ENCODE data around the gene SORL1.

The SORL1 gene

DNA sequence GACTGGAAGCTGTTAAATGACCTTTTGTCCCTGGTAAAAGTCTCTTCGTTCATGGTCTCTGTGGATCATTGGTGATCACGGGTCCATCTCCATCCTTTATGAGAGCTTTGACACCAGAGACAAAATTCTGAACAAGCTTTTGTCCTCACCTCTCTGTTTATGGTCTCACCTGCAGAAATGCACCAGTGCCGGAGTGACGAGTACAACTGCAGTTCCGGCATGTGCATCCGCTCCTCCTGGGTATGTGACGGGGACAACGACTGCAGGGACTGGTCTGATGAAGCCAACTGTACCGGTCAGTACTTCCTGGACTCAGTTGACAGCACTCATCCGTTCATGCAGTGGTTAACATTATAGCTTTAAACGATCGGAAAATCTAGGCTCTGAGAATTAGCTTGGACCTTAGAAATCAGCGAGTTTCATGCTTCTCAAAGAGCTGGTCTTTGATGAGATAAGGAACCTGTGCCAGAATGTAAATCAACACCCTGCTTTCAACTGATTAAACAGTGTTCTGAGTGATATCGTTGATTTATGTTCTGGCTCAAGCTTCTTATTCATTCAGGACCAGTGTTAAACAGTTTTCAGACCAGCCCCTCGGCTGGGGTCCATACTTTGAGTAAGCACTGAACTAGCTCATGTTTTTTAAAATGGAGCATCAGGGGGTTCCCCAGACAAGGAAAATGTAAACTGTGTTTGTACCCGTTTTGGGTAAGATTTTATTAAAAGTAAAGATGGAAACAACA, 125.2 kb downstream of the SORL1 start:
- Histone ChIP-seq H3K4me3 (ENCODE audit: low read depth, low read length) (no peak overlapping the region), H3K4me1 (ENCODE audit: control insufficient read depth, insufficient read depth, low read length) (no peaks in the 10 kb centered on the region), H3K27ac (ENCODE audit: low read depth, low read length) (no peak overlapping the region), H3K36me3 (ENCODE audit: control insufficient read depth, insufficient read depth, low read length) (peaks cover 81% of the 10 kb centered on the region), H3K9ac (ENCODE audit: low read length) (no peak overlapping the region), H3K9me3 (ENCODE audit: control insufficient read depth, insufficient read depth, low read depth, low read length) (peaks cover 3% of the 10 kb centered on the region; the same call in 1 of the 2 replicates), H3K27me3 (ENCODE audit: control insufficient read depth, insufficient read depth, low read length) (no peaks in the 10 kb centered on the region)

DNA sequence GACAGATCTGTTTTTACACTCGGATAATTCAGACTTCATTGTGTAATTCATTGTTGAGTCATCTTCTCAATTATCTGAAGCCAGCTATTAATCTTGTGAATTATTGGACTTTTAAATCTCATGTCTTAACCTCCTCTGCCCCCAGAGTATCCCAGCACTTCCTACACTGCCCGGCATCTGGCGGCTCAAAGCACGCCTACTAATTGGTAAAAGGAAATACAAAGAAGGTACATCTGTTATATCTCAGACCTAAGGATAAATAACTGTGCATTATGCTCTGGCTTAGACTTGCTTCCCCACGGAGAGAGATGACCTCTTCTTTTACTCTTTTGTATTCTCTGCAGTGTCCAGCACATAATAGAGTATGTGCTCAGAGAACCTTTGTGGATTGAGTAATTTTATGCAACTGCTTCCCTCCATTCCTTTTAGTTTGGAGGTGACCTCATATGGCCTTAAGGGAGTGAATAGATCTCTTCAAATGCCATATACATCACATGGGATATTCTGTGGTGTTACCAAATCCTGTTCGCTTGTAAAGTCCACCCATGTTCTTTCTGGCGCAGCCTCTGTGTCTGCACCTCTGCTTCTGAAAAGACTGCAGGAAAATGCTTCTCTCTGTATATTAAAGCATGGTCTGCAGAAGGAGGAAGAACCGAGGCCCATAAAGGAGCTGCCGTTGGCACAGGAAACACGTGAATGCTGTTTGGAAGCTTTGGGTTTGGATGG, 126.3 kb downstream of the SORL1 start:
- Histone ChIP-seq H3K36me3 (ENCODE audit: control insufficient read depth, insufficient read depth, low read length) (peaks cover 83% of the 10 kb centered on the region), H3K9ac (ENCODE audit: low read length) (no peak overlapping the region), H3K9me3 (ENCODE audit: control insufficient read depth, insufficient read depth, low read depth, low read length) (peaks cover 3% of the 10 kb centered on the region; the same call in 1 of the 2 replicates), H3K4me1 (ENCODE audit: control insufficient read depth, insufficient read depth, low read length) (no peaks in the 10 kb centered on the region), H3K4me3 (ENCODE audit: low read depth, low read length) (no peak overlapping the region), H3K27me3 (ENCODE audit: control insufficient read depth, insufficient read depth, low read length) (no peaks in the 10 kb centered on the region), H3K27ac (ENCODE audit: low read depth, low read length) (no peak overlapping the region)

DNA sequence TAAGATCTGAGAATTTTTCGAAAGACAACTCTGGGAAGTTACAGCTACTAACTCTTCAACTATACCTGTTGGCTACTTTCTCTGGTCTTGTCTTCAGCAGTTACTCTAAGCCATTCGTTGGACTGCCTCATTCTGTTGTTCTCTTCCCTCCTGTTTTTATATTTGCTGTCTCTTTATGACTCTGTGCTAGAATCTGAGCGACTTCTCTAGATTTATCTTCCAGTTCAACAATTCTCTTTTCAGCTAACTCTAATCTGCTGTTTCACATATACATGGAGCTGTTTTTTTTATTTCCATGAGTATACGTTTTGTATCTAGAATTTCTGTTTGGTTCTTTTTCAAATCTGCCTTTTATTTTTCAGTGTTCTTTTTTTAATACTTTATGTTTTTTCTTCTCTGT, 128.0 kb downstream of the SORL1 start:
- no peak overlapping the region for H3K9ac ChIP-seq (ENCODE audit: low read length)
- H3K4me3 ChIP-seq (ENCODE audit: low read depth, low read length): no peak overlapping the region
- peaks cover 71% of the 10 kb centered on the region for H3K36me3 ChIP-seq (ENCODE audit: control insufficient read depth, insufficient read depth, low read length)
- H3K27me3 ChIP-seq (ENCODE audit: control insufficient read depth, insufficient read depth, low read length): no peaks in the 10 kb centered on the region
- H3K4me1 ChIP-seq (ENCODE audit: control insufficient read depth, insufficient read depth, low read length): no peaks in the 10 kb centered on the region
- peaks cover 3% of the 10 kb centered on the region; the same call in 1 of the 2 replicates for H3K9me3 ChIP-seq (ENCODE audit: control insufficient read depth, insufficient read depth, low read depth, low read length)
- H3K27ac ChIP-seq (ENCODE audit: low read depth, low read length): no peak overlapping the region

DNA sequence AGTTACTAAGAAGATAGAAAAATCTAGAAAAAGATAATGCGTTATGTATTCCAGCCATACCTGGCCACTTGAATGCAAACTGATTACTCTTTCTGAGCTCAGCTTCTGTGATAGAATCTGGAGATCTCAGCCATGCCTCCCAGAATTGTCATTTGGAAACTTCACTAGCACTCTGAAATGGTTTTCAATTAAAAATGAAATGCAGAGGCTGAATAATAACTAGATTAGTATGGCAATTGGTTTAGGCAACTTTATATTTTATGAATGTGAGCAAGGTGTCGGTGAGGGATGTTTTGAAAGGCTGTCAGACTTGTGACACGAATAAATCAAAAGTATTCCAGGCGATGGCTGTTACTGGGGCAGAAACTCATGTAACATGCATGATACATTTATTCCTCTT, 129.5 kb downstream of the SORL1 start:
- Histone ChIP-seq H3K27me3 (ENCODE audit: control insufficient read depth, insufficient read depth, low read length) (no peaks in the 10 kb centered on the region), H3K9me3 (ENCODE audit: control insufficient read depth, insufficient read depth, low read depth, low read length) (peaks cover 3% of the 10 kb centered on the region; the same call in 1 of the 2 replicates), H3K4me1 (ENCODE audit: control insufficient read depth, insufficient read depth, low read length) (no peaks in the 10 kb centered on the region), H3K27ac (ENCODE audit: low read depth, low read length) (no peak overlapping the region), H3K9ac (ENCODE audit: low read length) (no peak overlapping the region), H3K36me3 (ENCODE audit: control insufficient read depth, insufficient read depth, low read length) (peaks cover 67% of the 10 kb centered on the region), H3K4me3 (ENCODE audit: low read depth, low read length) (no peak overlapping the region)

DNA sequence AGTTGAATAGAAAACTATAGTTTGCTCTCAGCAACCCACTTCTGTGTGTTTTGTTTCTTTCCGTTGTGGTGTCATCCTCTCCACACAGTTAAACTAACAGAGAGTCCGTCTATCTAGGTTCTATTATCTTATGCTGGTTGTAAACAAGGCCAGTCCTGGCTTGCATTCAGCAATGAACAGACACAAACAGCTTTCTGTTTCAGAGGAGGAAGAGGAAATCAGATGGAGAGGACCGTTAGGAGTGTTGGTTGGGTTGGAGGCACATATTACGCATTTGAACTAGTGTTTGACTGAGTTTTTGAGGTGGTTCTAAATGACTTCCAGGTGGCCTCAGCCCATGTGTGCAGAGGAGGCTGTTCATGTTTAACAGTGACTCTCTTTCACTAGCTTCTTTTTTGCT, 130.2 kb downstream of the SORL1 start:
- peaks cover 3% of the 10 kb centered on the region; the same call in 1 of the 2 replicates for H3K9me3 ChIP-seq (ENCODE audit: control insufficient read depth, insufficient read depth, low read depth, low read length)
- no peaks in the 10 kb centered on the region for H3K4me1 ChIP-seq (ENCODE audit: control insufficient read depth, insufficient read depth, low read length)
- H3K9ac ChIP-seq (ENCODE audit: low read length): no peak overlapping the region
- H3K27me3 ChIP-seq (ENCODE audit: control insufficient read depth, insufficient read depth, low read length): no peaks in the 10 kb centered on the region
- H3K36me3 ChIP-seq (ENCODE audit: control insufficient read depth, insufficient read depth, low read length): peaks cover 67% of the 10 kb centered on the region
- no peak overlapping the region for H3K4me3 ChIP-seq (ENCODE audit: low read depth, low read length)
- H3K27ac ChIP-seq (ENCODE audit: low read depth, low read length): no peak overlapping the region

DNA sequence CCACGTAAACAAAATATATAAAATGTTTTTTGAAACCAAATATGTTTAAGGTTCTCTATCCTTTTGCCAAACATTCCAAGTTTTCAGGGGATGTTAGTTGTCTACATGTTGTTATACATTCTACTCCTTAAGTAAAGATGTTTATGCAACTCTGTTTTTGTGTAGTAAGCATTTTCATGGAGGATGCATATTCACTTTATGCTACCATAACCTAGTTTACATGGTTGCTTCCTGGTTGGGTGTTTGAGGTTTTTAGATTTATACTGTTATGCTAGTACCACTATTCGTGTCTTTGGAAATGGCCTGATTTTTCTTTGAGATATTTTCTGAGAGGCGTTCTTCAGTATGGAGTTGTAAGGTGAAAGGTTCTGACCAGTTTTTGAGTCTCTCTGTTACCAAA, 131.7 kb downstream of the SORL1 start:
- Histone ChIP-seq H3K9me3 (ENCODE audit: control insufficient read depth, insufficient read depth, low read depth, low read length) (peaks cover 3% of the 10 kb centered on the region; the same call in 1 of the 2 replicates), H3K9ac (ENCODE audit: low read length) (no peak overlapping the region), H3K4me3 (ENCODE audit: low read depth, low read length) (no peak overlapping the region), H3K4me1 (ENCODE audit: control insufficient read depth, insufficient read depth, low read length) (no peaks in the 10 kb centered on the region), H3K36me3 (ENCODE audit: control insufficient read depth, insufficient read depth, low read length) (peaks cover 67% of the 10 kb centered on the region), H3K27ac (ENCODE audit: low read depth, low read length) (no peak overlapping the region), H3K27me3 (ENCODE audit: control insufficient read depth, insufficient read depth, low read length) (no peaks in the 10 kb centered on the region)

DNA sequence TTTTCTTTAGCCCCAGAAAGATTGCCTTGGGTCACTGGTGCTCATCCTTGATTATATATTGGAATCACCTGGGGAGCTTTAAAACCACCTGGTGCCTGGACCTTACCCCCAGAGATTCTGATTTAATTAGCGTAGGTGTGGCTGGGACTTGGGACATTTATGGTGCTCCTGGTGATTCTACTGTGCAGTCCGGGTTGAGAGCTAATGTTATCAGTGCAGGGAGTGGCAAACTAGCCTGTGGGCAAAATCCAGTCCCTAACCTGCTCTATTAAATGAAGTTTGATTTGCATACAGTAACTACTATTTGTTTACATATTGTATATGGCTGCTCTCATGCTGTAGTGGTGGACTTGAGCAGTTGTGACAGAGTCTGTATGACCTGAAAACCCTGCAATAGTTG, 134.6 kb downstream of the SORL1 start:
- H3K9me3 ChIP-seq (ENCODE audit: control insufficient read depth, insufficient read depth, low read depth, low read length): no peaks in the 10 kb centered on the region
- H3K36me3 ChIP-seq (ENCODE audit: control insufficient read depth, insufficient read depth, low read length): peaks cover 72% of the 10 kb centered on the region
- no peaks in the 10 kb centered on the region for H3K4me1 ChIP-seq (ENCODE audit: control insufficient read depth, insufficient read depth, low read length)
- H3K4me3 ChIP-seq (ENCODE audit: low read depth, low read length): no peak overlapping the region
- H3K9ac ChIP-seq (ENCODE audit: low read length): no peak overlapping the region
- no peak overlapping the region for H3K27ac ChIP-seq (ENCODE audit: low read depth, low read length)
- no peaks in the 10 kb centered on the region for H3K27me3 ChIP-seq (ENCODE audit: control insufficient read depth, insufficient read depth, low read length)

DNA sequence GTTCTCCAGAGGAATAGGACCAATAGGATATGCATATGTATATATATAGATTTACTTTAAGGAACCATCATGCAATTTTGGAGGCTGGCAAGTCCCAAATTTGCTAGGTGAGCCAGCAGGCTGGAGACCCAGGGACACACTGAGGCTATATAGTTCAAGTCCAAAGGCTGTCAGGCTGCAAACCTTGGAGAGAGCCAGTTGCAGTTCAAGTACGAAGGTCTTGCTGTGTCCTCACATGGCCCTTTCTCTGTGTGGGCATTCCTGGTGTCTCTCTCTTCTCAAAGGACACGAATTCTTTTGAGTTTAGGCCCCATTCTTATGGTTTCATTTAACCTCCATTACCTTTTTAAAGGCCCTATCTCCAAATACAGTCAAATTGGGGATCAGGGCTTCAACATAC, 135.1 kb downstream of the SORL1 start:
- Histone ChIP-seq H3K27me3 (ENCODE audit: control insufficient read depth, insufficient read depth, low read length) (no peaks in the 10 kb centered on the region), H3K9me3 (ENCODE audit: control insufficient read depth, insufficient read depth, low read depth, low read length) (no peaks in the 10 kb centered on the region), H3K4me3 (ENCODE audit: low read depth, low read length) (no peak overlapping the region), H3K27ac (ENCODE audit: low read depth, low read length) (no peak overlapping the region), H3K9ac (ENCODE audit: low read length) (no peak overlapping the region), H3K36me3 (ENCODE audit: control insufficient read depth, insufficient read depth, low read length) (peaks cover 76% of the 10 kb centered on the region), H3K4me1 (ENCODE audit: control insufficient read depth, insufficient read depth, low read length) (no peaks in the 10 kb centered on the region)

DNA sequence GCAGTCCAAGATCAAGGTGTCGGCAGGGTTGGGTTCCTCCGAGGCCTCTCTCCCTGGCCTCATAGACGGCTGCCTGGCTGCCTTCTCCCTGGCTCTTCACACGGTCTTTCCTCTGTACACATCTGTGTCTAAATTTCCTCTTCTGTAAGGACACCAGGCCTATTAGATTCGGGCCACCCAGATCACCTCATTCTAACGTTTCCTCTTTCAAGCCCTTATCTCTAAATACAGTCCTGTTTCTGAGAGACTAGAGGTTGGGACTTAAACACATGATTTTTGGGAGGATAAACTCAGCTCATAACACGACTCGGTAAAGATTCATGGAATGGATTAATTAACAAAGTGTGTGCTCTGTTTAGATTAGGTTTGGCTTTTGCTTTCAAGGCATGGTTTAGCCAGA, 136.6 kb downstream of the SORL1 start:
- Histone ChIP-seq H3K36me3 (ENCODE audit: control insufficient read depth, insufficient read depth, low read length) (peaks cover 78% of the 10 kb centered on the region), H3K9me3 (ENCODE audit: control insufficient read depth, insufficient read depth, low read depth, low read length) (no peaks in the 10 kb centered on the region), H3K4me1 (ENCODE audit: control insufficient read depth, insufficient read depth, low read length) (no peaks in the 10 kb centered on the region), H3K4me3 (ENCODE audit: low read depth, low read length) (no peak overlapping the region), H3K9ac (ENCODE audit: low read length) (no peak overlapping the region), H3K27ac (ENCODE audit: low read depth, low read length) (no peak overlapping the region), H3K27me3 (ENCODE audit: control insufficient read depth, insufficient read depth, low read length) (no peaks in the 10 kb centered on the region)

DNA sequence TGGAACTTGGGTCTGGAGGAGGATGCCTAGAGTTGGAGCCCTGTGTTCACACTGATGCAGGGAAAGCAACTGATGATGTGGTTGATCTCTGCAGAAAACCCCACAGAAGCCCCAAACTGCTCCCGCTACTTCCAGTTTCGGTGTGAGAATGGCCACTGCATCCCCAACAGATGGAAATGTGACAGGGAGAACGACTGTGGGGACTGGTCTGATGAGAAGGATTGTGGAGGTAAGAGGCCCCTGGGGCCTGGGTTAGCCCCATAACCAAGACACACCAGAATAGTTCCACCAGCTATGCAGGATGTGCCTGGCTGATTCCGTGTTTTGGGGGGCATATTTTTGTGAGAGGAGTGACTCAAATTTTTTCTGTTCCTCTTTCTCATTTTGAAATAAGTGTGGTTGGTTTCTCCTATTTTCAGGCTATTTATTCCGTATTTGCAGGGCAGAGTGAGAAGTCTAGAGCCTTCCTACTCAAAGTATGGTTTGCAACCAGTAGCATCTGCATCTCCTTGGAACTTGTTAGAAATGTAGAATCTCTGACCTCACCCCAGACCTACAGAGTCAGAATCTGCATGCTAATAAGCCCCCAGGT, 137.9 kb downstream of the SORL1 start:
- Histone ChIP-seq H3K27ac (ENCODE audit: low read depth, low read length) (no peak overlapping the region), H3K4me1 (ENCODE audit: control insufficient read depth, insufficient read depth, low read length) (no peaks in the 10 kb centered on the region), H3K36me3 (ENCODE audit: control insufficient read depth, insufficient read depth, low read length) (peaks cover 85% of the 10 kb centered on the region), H3K9ac (ENCODE audit: low read length) (no peak overlapping the region), H3K9me3 (ENCODE audit: control insufficient read depth, insufficient read depth, low read depth, low read length) (no peaks in the 10 kb centered on the region), H3K4me3 (ENCODE audit: low read depth, low read length) (no peak overlapping the region), H3K27me3 (ENCODE audit: control insufficient read depth, insufficient read depth, low read length) (no peaks in the 10 kb centered on the region)

DNA sequence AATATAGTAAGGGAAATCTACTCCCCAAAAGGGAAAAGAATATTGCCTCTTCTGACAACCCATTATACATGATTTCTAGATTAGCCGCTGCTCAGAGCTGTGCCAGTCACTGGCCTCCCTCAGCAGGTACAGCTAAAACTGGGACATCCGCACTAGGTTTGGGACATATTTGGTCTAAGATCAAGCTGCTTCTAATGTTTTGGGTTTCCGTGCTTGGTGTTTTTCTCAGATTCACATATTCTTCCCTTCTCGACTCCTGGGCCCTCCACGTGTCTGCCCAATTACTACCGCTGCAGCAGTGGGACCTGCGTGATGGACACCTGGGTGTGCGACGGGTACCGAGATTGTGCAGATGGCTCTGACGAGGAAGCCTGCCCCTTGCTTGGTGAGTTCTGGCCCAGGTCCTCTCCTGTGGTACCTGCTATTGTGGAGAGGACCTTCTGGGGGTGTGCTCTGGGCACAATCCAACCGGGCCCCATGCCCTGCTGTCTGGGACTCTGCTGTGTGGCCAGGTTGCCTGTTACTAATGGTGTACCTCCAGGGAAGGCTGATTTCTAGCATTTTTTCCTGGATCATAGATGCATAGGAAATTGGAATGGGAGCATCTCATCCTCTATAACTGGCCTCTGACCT, 138.8 kb downstream of the SORL1 start:
- no peak overlapping the region for H3K9ac ChIP-seq (ENCODE audit: low read length)
- H3K4me1 ChIP-seq (ENCODE audit: control insufficient read depth, insufficient read depth, low read length): no peaks in the 10 kb centered on the region
- H3K27ac ChIP-seq (ENCODE audit: low read depth, low read length): no peak overlapping the region

More for the DNA sequence above, 138.8 kb downstream of the SORL1 start:
- peaks cover 89% of the 10 kb centered on the region for H3K36me3 ChIP-seq (ENCODE audit: control insufficient read depth, insufficient read depth, low read length)
- no peaks in the 10 kb centered on the region for H3K9me3 ChIP-seq (ENCODE audit: control insufficient read depth, insufficient read depth, low read depth, low read length)
- no peak overlapping the region for H3K4me3 ChIP-seq (ENCODE audit: low read depth, low read length)
- no peaks in the 10 kb centered on the region for H3K27me3 ChIP-seq (ENCODE audit: control insufficient read depth, insufficient read depth, low read length)

Data from HUES6 (cell line).